Loucy (cell line): Measurements from ENCODE around the gene RRAS2.
A peak's percentile ranks its signal among the peaks of the same experiment; 100 is the strongest.

ENCODE experiments used
- H2AFZ ChIP-seq: fragments of 200-600 bp; sonication (generic); 2 replicates; pipeline ENCODE4 v1.6.0; 2016; ENCODE audit warnings: antibody characterized with exemption, mild to moderate bottlenecking, low read length, moderate library complexity
- H3F3A ChIP-seq: fragments of 200-600 bp; 2 replicates; pipeline ENCODE4 v1.6.0; 2016; ENCODE audit warnings: antibody characterized with exemption, low read depth, mild to moderate bottlenecking
- H3K27me3 ChIP-seq: fragments of 200-600 bp; sonication (generic); 2 replicates; pipeline ENCODE4 v1.6.1; 2014; ENCODE audit warnings: low read length, mild to moderate bottlenecking; ENCODE audit not compliant: insufficient read depth, poor library complexity, severe bottlenecking
- H3K36me3 ChIP-seq: fragments of 200-600 bp; sonication (generic); 2 replicates; pipeline ENCODE4 v1.6.1; 2016; ENCODE audit warnings: low read length; ENCODE audit not compliant: insufficient read depth
- H3K4me1 ChIP-seq: fragments of 200-600 bp; sonication (generic); 2 replicates; pipeline ENCODE4 v1.5.1; 2014; ENCODE audit warnings: low read length, mild to moderate bottlenecking; ENCODE audit not compliant: insufficient read depth, poor library complexity, severe bottlenecking
- H3K4me2 ChIP-seq: fragments of 200-600 bp; sonication (generic); 2 replicates; pipeline ENCODE4 v1.6.0; 2014; ENCODE audit warnings: antibody characterized with exemption, low read length, low read depth, mild to moderate bottlenecking; ENCODE audit not compliant: poor library complexity, severe bottlenecking
- H3K4me3 ChIP-seq: fragments of 200-600 bp; sonication (generic); 2 replicates; pipeline ENCODE4 v1.5.1; 2014; ENCODE audit warnings: low read length, mild to moderate bottlenecking, mixed read lengths; ENCODE audit not compliant: poor library complexity, severe bottlenecking
- H3K79me2 ChIP-seq: fragments of 200-600 bp; sonication (generic); 2 replicates; pipeline ENCODE4 v1.6.1; 2014; ENCODE audit warnings: low read length; ENCODE audit not compliant: insufficient read depth
- H3K9ac ChIP-seq: fragments of 200-600 bp; sonication (generic); 2 replicates; pipeline ENCODE4 v1.6.0; 2014; ENCODE audit warnings: mild to moderate bottlenecking, low read depth, low read length, moderate library complexity; ENCODE audit not compliant: poor library complexity, severe bottlenecking
- H3K9me2 ChIP-seq: fragments of 200-600 bp; sonication (generic); replicated peaks from 2 replicates; pipeline ENCODE4 v1.6.1; 2016; ENCODE audit warnings: low read depth, low read length, mixed read lengths
- H3K9me3 ChIP-seq: fragments of 200-600 bp; sonication (generic); 2 replicates; pipeline ENCODE4 v1.6.1; 2014; ENCODE audit warnings: mild to moderate bottlenecking, antibody characterized with exemption, low read length, low read depth; ENCODE audit not compliant: insufficient read depth
- H4K20me1 ChIP-seq: fragments of 200-600 bp; sonication (generic); 2 replicates; pipeline ENCODE4 v1.6.0; 2014; ENCODE audit warnings: antibody characterized with exemption, low read length, mild to moderate bottlenecking; ENCODE audit not compliant: insufficient read depth, poor library complexity, severe bottlenecking
- CTCF ChIP-seq: fragments of 200-600 bp; sonication (generic); conservative IDR thresholded peaks from 2 replicates; pipeline ENCODE4 v1.5.1; 2014; ENCODE audit warnings: mild to moderate bottlenecking, antibody characterized with exemption, low read length
- EZH2phosphoT487 ChIP-seq: fragments of 200-600 bp; IDR thresholded peaks from 2 replicates; pipeline ENCODE4 v1.6.1; 2018; ENCODE audit warnings: antibody characterized with exemption, mild to moderate bottlenecking, moderate library complexity, borderline replicate concordance

RRAS2 gene

GRCh38 chr11:14373941-14374646 lies 15.1 kb upstream of the RRAS2 start:
- no peaks in the 10 kb centered on the region for H3K27me3 ChIP-seq
- H3K4me3 ChIP-seq, result no peak overlapping the region
- no peaks in the 10 kb centered on the region for H3K79me2 ChIP-seq
- no peak overlapping the region for H3K4me2 ChIP-seq
- no peaks in the 10 kb centered on the region for H4K20me1 ChIP-seq
- H3K9ac ChIP-seq, result no peak overlapping the region
- peaks cover 5% of the 10 kb centered on the region for H3K4me1 ChIP-seq
- no peak for TF ChIP-seq EZH2phosphoT487
- TF ChIP-seq CTCF, result no peak
- no peaks in the 10 kb centered on the region for H3K9me3 ChIP-seq
- H3K36me3 ChIP-seq, result no peaks in the 10 kb centered on the region
- H2AFZ ChIP-seq, result no peak overlapping the region
- no peaks in the 10 kb centered on the region for H3K9me2 ChIP-seq
- no peaks in the 10 kb centered on the region for H3F3A ChIP-seq

- no peaks in the 10 kb centered on the region for H3F3A ChIP-seq
- no peak overlapping the region for H3K4me2 ChIP-seq
- no peaks in the 10 kb centered on the region for H3K79me2 ChIP-seq
- TF ChIP-seq CTCF, result no peak
- no peak for TF ChIP-seq EZH2phosphoT487
- no peaks in the 10 kb centered on the region for H3K9me2 ChIP-seq
- peaks cover 6% of the 10 kb centered on the region for H3K4me1 ChIP-seq
- H4K20me1 ChIP-seq, result no peaks in the 10 kb centered on the region
- no peaks in the 10 kb centered on the region for H3K27me3 ChIP-seq
- H3K9ac ChIP-seq, result no peak overlapping the region
- no peaks in the 10 kb centered on the region for H3K36me3 ChIP-seq
- H3K4me3 ChIP-seq, result no peak overlapping the region
- no peak overlapping the region for H2AFZ ChIP-seq
- H3K9me3 ChIP-seq, result no peaks in the 10 kb centered on the region
These were observed 13.0 kb upstream of the RRAS2 start for GRCh38 chr11:14372011-14372410.

GRCh38 chr11:14371249-14371648 lies 12.3 kb upstream of the RRAS2 start:
- Histone ChIP-seq H3K4me2 (no peak overlapping the region), H4K20me1 (no peaks in the 10 kb centered on the region), H3K9ac (no peak overlapping the region), H2AFZ (0 out of 2 replicates have a peak overlapping the region, but pooled peaks have one; percentile 41), H3K27me3 (no peaks in the 10 kb centered on the region), H3K9me3 (no peaks in the 10 kb centered on the region), H3K79me2 (no peaks in the 10 kb centered on the region), H3K36me3 (no peaks in the 10 kb centered on the region), H3K4me1 (peaks cover 6% of the 10 kb centered on the region), H3F3A (no peaks in the 10 kb centered on the region), H3K9me2 (no peaks in the 10 kb centered on the region), H3K4me3 (no peak overlapping the region)
- TF ChIP-seq EZH2phosphoT487, result no peak
- TF ChIP-seq CTCF, result no peak
